ENCODE measurements around the gene PRR5.

The PRR5 gene

DNA sequence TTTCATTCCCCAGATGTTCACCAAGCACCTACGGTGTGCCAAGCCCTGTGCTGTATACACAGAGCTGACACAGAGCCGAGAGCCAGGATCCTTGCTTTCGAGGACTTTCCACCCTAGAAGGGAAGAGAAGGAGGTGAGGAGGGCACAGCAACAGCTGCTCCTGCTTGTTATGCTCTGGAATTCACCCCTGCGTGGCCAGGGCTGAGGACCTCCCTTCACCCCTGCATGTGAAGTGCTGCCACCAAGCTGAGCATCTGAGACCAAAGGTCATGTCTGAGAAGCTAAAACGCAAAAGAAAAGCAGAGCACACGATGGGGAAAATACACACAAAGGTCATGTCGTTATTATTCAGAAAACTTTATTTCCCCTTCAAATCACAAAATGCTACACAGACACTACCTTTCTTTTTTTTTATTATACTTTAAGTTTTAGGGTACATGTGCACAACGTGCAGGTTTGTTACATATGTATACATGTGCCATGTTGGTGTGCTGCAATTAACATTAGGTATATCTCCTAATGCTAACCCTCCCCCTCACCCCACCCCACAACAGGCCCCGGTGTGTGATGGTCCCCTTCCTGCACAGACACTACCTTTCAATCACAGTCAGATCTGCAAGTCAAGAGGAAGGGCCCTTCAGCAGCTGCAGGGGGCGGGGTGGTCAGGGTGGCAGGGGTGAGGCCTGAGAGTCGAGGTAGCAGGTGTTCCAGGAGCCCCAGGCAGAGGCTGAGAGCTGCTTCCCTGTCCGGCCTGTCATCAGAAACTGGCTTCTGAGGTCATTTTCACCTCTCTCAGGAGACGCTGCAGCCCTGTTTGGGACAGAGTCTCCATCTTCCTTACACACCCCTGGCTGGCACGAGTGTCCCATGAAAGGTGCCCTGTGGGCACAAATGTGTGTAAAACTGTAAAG lies 40.1 kb upstream of the PRR5 start:
- no peak for TF ChIP-seq CTCF (conservative IDR thresholded peaks at IDR 0.05; ENCODE audit: control insufficient read depth, insufficient read depth, low read depth, low read length)
- DNase-seq (ENCODE audit: low read depth), result no peak
- H3K4me3 ChIP-seq (ENCODE audit: control insufficient read depth, low read depth, low read length), result no peak overlapping the region

DNA sequence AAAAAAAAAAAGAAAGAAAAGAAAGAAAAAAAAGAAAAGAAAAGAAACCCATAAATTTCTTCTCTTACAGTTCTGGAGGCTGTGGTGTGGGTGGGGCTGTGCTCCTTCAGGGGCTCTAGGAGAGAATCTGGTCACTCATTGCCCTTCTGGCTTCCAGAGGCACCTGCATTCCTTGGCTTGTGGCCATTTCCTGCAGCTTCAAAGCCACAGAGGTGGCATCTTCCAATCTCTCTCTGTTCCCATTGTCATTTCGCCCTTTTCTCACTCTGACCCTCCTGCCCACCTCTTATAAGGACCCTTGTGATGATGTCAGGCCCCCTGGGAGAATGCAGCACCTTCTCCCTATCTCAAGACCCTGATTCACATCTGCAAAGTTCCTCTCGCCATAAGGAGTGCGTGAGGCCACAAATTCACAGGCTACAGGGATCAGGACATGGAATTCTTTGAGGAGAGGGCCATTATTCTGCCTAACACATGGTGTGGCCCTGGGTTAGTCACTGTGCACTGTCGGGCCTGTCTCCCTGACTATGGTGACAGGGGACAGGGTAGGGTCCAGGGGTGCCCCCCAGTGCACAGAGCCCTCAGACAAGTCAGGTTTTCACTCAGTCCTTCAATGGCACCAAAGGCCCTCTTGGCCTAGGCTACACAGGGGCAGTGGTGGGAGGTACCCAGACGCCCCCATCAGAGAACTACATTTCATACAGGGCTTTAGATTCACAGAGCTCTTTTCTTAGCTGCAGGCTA lies 38.6 kb upstream of the PRR5 start:
- H3K4me3 ChIP-seq (ENCODE audit: control insufficient read depth, low read depth, low read length), result no peak overlapping the region
- DNase-seq (ENCODE audit: low read depth), result no peak
- no peak for TF ChIP-seq CTCF (conservative IDR thresholded peaks at IDR 0.05; ENCODE audit: control insufficient read depth, insufficient read depth, low read depth, low read length)

- no peak for DNase-seq (ENCODE audit: low read depth)
- no peak overlapping the region for H3K4me3 ChIP-seq (ENCODE audit: control insufficient read depth, low read depth, low read length)
- no peak for TF ChIP-seq CTCF (conservative IDR thresholded peaks at IDR 0.05; ENCODE audit: control insufficient read depth, insufficient read depth, low read depth, low read length)
Observed at GRCh38 chr22:44664149-44664548, 37.9 kb upstream of the PRR5 start.

- no peak for DNase-seq (ENCODE audit: low read depth)
- H3K4me3 ChIP-seq (ENCODE audit: control insufficient read depth, low read depth, low read length), result no peak overlapping the region
- no peak for TF ChIP-seq CTCF (conservative IDR thresholded peaks at IDR 0.05; ENCODE audit: control insufficient read depth, insufficient read depth, low read depth, low read length)
Observed at GRCh38 chr22:44665115-44665514, 36.9 kb upstream of the PRR5 start.

- no peak for DNase-seq (ENCODE audit: low read depth)
- TF ChIP-seq CTCF (conservative IDR thresholded peaks at IDR 0.05; ENCODE audit: control insufficient read depth, insufficient read depth, low read depth, low read length), result no peak
- H3K4me3 ChIP-seq (ENCODE audit: control insufficient read depth, low read depth, low read length), result no peak overlapping the region
Observed at GRCh38 chr22:44666207-44666585, 35.8 kb upstream of the PRR5 start.

GRCh38 chr22:44667276-44667675 lies 34.7 kb upstream of the PRR5 start:
- H3K4me3 ChIP-seq (ENCODE audit: control insufficient read depth, low read depth, low read length), result no peak overlapping the region
- no peak for DNase-seq (ENCODE audit: low read depth)

More at GRCh38 chr22:44667276-44667675, 34.7 kb upstream of the PRR5 start:
- TF ChIP-seq CTCF (conservative IDR thresholded peaks at IDR 0.05; ENCODE audit: control insufficient read depth, insufficient read depth, low read depth, low read length), result no peak
